ENCODE data around the gene NCBP2L. TPM values are rescaled to one million over a fixed set of nuclear protein-coding genes. Genes with fewer than 3 reads are reported as not detected.

Gene NCBP2L
- total RNA-seq, 1 donor from 2014 or later = not detected

DNA sequence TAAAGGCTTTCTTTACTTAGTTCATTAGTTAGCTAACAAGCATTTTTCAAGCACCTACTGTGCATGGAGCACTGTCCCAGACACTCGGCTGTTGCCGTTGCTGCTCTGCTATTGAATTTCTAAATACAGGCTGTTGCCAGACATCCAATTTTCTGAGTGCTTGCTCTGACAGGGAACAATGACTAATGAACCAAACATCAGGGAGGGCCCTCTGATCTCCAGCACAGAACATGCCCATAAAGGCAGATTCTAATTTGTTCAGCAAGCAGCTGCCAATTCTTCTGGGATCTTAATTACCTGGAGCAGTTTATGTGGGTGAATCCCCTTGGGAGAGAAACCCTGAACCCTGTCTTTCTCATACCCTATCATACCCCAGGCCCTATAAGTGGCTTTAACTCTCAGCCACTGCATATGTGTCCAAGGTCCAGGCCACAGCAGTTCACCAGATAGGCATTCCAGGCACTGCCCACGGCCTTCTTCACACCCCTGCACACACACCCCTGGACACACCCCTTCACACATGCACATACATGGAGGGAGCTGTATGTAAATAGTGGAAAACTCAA is 29.9 kb upstream of the NCBP2L start:
- no peak for DNase-seq (ENCODE audit: low read depth)
- no peaks in the 10 kb centered on the region for H3K36me3 ChIP-seq (ENCODE audit: control insufficient read depth, insufficient read depth, low read length)
- TF ChIP-seq, protein P1, sequence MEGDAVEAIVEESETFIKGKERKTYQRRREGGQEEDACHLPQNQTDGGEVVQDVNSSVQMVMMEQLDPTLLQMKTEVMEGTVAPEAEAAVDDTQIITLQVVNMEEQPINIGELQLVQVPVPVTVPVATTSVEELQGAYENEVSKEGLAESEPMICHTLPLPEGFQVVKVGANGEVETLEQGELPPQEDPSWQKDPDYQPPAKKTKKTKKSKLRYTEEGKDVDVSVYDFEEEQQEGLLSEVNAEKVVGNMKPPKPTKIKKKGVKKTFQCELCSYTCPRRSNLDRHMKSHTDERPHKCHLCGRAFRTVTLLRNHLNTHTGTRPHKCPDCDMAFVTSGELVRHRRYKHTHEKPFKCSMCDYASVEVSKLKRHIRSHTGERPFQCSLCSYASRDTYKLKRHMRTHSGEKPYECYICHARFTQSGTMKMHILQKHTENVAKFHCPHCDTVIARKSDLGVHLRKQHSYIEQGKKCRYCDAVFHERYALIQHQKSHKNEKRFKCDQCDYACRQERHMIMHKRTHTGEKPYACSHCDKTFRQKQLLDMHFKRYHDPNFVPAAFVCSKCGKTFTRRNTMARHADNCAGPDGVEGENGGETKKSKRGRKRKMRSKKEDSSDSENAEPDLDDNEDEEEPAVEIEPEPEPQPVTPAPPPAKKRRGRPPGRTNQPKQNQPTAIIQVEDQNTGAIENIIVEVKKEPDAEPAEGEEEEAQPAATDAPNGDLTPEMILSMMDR (IDR thresholded peaks at IDR 0.05; ENCODE audit: insufficient read depth, low read length, poor library complexity, severe bottlenecking) = no peak
- no peak overlapping the region for H3K4me3 ChIP-seq (ENCODE audit: low read depth, low read length)
- peaks cover 2% of the 10 kb centered on the region for H3K27me3 ChIP-seq (ENCODE audit: control insufficient read depth, insufficient read depth, low read length)

DNA sequence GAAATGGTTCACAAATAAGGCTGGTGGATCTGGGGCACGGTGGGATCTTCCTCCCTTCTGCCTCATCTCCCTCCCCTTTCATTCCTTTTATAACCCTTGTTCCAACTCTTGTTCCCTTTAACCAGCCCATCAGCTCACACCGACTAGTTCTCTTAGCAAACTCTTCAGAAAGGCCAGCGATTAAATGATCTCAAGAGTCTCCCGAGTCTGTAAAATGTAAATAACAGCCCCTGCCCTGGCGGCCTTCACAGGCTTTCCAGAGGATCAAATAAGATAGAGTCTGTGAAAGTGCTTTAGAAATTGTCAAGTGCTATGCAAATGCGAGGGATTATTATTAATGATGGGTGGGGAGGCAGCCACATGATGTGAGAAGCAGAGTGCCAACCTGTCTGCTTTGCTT is 29.0 kb upstream of the NCBP2L start:
- Histone ChIP-seq H3K4me3 (ENCODE audit: low read depth, low read length) (no peak overlapping the region), H3K27me3 (ENCODE audit: control insufficient read depth, insufficient read depth, low read length) (peaks cover 2% of the 10 kb centered on the region), H3K36me3 (ENCODE audit: control insufficient read depth, insufficient read depth, low read length) (no peaks in the 10 kb centered on the region)
- TF ChIP-seq, protein P1 (IDR thresholded peaks at IDR 0.05; ENCODE audit: insufficient read depth, low read length, poor library complexity, severe bottlenecking) = no peak
- no peak for DNase-seq (ENCODE audit: low read depth)

DNA sequence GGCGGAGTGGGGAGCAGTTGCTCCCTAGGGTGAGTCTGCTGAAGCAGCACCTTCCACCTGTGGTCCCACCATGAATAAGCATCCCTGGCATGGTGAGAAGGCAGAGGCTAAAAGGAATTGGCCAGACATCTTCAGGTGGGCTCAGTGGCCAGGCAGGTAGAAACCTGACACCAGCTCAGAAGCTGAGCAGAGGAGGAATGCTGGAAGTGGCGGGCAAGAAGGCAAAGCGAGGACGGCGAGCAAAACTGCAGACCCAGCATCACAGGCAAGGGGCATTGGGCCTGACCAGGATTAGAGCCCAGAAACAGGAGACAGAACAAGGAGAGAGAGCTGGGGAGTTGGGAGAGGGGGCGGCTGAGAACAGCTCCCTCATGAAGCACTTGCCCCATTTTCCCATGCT is 27.3 kb upstream of the NCBP2L start:
- TF ChIP-seq, protein P1 (IDR thresholded peaks at IDR 0.05; ENCODE audit: insufficient read depth, low read length, poor library complexity, severe bottlenecking) = no peak
- no peaks in the 10 kb centered on the region for H3K36me3 ChIP-seq (ENCODE audit: control insufficient read depth, insufficient read depth, low read length)
- H3K4me3 ChIP-seq (ENCODE audit: low read depth, low read length) = no peak overlapping the region
- peaks cover 2% of the 10 kb centered on the region for H3K27me3 ChIP-seq (ENCODE audit: control insufficient read depth, insufficient read depth, low read length)
- DNase-seq (ENCODE audit: low read depth) = no peak

DNA sequence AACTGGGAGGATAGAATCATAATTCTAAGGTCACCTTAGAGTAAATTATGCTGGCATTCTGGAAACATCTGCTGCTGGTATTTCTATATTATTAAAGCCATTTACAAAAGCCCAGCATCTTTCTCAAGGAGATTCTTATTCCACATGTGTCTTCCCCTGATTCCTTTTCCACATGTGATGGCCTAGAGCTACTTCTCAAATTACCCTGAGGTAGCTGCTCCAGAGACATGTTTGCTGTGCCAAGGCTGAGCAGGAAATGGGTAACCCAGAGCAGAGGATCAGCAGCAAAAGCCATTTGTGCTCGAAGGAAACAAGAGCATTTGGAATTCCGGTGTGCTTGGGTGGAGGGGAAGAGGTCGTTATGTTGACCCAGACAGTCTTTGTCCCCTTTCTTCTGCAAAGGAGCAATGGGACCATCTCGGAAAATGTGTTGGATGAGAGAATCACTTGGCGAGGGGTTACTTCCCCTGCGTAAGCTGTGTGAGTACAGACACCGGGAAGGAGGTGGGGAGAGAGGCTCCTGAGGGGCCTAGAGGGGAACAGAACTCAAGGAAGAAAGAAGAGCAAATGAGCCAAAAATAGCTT is 26.6 kb upstream of the NCBP2L start:
- TF ChIP-seq, protein P1 (IDR thresholded peaks at IDR 0.05; ENCODE audit: insufficient read depth, low read length, poor library complexity, severe bottlenecking) = no peak
- no peak for DNase-seq (ENCODE audit: low read depth)
- no peak overlapping the region for H3K4me3 ChIP-seq (ENCODE audit: low read depth, low read length)
- H3K27me3 ChIP-seq (ENCODE audit: control insufficient read depth, insufficient read depth, low read length) = peaks cover 2% of the 10 kb centered on the region
- no peaks in the 10 kb centered on the region for H3K36me3 ChIP-seq (ENCODE audit: control insufficient read depth, insufficient read depth, low read length)

DNA sequence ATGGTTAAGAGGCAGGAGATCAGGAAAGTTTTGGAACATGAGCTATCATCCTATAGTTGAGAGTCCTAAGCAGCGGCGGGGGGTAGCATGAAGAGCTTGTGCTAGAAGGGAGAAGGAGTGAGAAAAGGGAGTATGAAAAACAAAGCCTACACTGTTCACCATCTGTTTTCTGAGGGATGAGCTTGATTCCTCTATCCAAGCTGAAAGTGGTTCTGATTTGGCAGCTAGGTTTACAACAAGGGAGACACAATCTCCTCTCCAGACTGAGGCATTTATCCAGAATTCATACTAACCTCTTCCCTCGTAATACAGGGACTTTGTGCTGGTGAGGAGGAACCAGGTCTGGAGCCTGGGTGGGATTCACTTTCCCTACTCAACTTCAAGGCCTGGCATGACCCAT is 25.5 kb upstream of the NCBP2L start:
- Histone ChIP-seq H3K27me3 (ENCODE audit: control insufficient read depth, insufficient read depth, low read length) (peaks cover 2% of the 10 kb centered on the region), H3K4me3 (ENCODE audit: low read depth, low read length) (no peak overlapping the region), H3K36me3 (ENCODE audit: control insufficient read depth, insufficient read depth, low read length) (no peaks in the 10 kb centered on the region)
- TF ChIP-seq, protein P1 (IDR thresholded peaks at IDR 0.05; ENCODE audit: insufficient read depth, low read length, poor library complexity, severe bottlenecking) = no peak
- DNase-seq (ENCODE audit: low read depth) = no peak

DNA sequence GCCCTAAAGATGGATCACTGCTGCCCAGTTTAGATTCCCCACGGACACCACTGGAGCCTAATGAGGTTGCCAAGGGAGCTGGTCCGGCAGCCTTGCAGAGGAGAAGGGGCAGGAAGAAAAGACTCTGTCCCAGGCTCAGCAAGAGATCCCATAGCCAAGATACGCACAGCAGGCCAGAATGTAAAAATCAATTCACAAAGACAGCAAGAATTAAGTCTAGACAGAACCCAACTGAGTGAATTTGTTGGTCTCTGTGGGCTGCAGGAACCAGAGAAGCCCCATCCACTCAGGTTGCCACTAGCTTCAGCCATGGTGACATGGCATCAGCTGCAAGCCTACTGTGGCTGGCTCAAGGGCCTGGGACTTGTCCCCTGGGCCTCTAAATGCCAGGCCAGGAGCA is 24.8 kb upstream of the NCBP2L start:
- TF ChIP-seq, protein P1 (IDR thresholded peaks at IDR 0.05; ENCODE audit: insufficient read depth, low read length, poor library complexity, severe bottlenecking) = no peak
- Histone ChIP-seq H3K36me3 (ENCODE audit: control insufficient read depth, insufficient read depth, low read length) (no peaks in the 10 kb centered on the region), H3K4me3 (ENCODE audit: low read depth, low read length) (no peak overlapping the region), H3K27me3 (ENCODE audit: control insufficient read depth, insufficient read depth, low read length) (peaks cover 2% of the 10 kb centered on the region)
- no peak for DNase-seq (ENCODE audit: low read depth)
